NCI-H748 (cell line): ENCODE measurements around the gene CENPX.
"Not testable (repeated sequence)": the region's sequence is repeated elsewhere in the genome, so short reads cannot be mapped to it uniquely, and the experiment has no call there.

Experiments used
- DNase-seq: peaks from one replicate; lab custom pipeline; 2025; ENCODE audit not compliant: unreplicated experiment; lab: John Stamatoyannopoulos, UW

Gene CENPX

GRCh38 chr17:81981511-81981910 lies 41.2 kb downstream of the CENPX start:
- DNase-seq: not testable (repeated sequence)

GRCh38 chr17:81980707-81981343 lies 41.9 kb downstream of the CENPX start:
- no peak for DNase-seq

GRCh38 chr17:81980122-81980521 lies 42.6 kb downstream of the CENPX start:
- DNase-seq: no peak

GRCh38 chr17:81978524-81979298 lies 44.0 kb downstream of the CENPX start:
- no peak for DNase-seq

- peak; percentile 90 for DNase-seq
These were observed 45.4 kb downstream of the CENPX start, which contains the start of gene ASPSCR1 for GRCh38 chr17:81977211-81977808. Gene ASPSCR1, plus strand, starts transcription at chr17:81977629. Its CDS starts 18 bp downstream, at chr17:81977647.

- peak; percentile 69 for DNase-seq
These were observed 46.1 kb downstream of the CENPX start for GRCh38 chr17:81976332-81977210.

- DNase-seq: no peak
These were observed 49.2 kb downstream of the CENPX start for GRCh38 chr17:81973432-81973831.

GRCh38 chr17:81968850-81969812 lies 53.5 kb downstream of the CENPX start:
- DNase-seq: no peak
